NCI-H1105 treated with DMSO at 0.1 percent for 48 hours (cell line): ENCODE results near the gene PPP1R7.
A peak's percentile ranks its signal among the peaks of the same experiment; 100 is the strongest.
"Not testable (repeated sequence)": the region's sequence is repeated elsewhere in the genome, so short reads cannot be mapped to it uniquely, and the experiment has no call there.

Source experiments
- DNase-seq: peaks from one replicate; lab custom pipeline; 2025; lab: John Stamatoyannopoulos, UW

Gene PPP1R7, protein sequence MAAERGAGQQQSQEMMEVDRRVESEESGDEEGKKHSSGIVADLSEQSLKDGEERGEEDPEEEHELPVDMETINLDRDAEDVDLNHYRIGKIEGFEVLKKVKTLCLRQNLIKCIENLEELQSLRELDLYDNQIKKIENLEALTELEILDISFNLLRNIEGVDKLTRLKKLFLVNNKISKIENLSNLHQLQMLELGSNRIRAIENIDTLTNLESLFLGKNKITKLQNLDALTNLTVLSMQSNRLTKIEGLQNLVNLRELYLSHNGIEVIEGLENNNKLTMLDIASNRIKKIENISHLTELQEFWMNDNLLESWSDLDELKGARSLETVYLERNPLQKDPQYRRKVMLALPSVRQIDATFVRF

DNA sequence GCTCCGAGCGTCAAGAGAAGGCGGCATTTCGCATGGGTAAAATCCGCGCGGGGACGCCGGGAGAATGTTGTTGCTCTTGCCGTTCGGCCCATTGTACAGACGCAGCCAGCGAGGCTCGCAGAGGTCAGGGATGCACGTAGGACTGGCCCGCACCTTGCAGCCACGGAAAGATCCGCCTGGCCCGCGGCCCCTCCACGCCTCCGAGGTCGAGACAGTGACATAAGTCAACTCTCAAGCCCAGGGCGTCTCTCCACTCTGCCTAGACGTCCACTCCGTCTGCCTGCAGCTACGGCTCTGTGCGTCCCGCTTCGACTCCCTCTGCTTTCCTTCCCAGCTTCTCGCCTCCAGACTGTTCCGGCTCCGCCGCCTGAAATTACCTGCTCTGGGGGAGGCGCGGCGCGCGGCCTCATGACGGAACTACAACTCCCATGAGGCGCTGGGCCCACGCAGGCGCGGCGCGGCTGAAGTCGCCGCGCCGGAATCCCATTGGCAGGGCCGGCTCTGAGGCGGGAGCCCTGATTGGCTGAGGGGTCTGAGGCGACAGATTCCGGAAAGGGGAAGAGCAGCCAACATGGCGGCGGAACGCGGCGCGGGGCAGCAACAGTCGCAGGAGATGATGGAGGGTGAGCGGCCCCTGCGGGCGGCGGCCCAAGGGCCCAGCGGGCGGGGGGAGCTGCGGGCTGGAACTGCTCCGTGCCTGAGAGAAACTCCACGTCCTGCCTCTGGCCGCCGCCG lies at the start of gene PPP1R7:
Gene PPP1R7 (plus strand): TSS at position 543 of the 735 bp plus-strand sequence. CDS start 29 bp downstream, at position 572.
- DNase-seq = peak; percentile 93

DNA sequence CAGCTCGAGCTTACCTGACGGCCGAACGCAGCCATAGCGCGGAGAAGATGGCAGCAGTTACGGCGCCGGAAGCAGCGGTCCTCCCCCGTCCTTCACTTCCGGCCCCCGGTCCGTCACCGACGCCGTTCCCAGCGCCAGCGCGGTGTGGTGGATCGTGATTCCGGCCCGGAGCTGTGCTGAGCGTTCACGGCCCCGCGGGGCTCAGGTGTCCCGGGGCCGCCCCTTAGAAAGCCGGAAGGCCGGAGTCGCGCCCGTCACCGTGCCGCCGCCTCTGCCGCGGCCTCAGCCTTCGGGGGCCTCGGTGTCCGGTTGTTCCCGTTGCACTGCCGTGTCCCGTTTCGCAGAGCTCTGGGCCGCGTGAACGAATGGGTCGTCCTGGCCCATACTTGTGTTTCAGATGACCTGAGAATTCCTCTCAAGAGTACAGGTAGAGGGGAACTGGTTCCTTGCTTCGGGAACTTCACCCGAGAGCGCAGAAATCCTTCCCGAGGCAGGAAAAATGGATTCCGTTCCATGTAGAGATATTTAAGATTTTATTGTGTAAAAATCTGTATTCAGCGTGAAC lies 47.9 kb upstream of the PPP1R7 start, which contains the start of gene MTERF4:
Gene MTERF4 (minus strand): TSS at position 49 of the 565 bp plus-strand sequence. CDS start 14 bp downstream, at position 35.
- DNase-seq = peak; percentile 70

DNA sequence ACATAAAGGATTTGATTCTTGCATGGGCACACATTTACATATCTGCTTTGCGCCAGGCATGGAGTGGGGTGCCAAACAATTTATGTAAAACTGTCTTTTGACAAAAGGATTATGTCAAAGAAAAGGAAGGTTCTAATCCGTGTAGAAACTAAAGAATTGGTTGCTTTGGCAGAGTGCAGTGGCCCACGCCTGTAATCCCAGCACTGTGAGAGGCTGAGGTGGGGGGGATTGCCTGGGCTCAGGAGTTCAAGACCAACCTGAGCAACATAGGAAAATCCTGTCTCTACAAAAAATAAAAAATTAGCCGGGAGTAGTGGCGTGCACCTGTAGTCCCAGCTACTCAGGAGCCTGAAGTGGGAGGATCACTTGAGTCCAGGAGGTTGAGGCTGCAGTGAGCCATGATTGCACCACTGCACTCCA lies 47.1 kb upstream of the PPP1R7 start:
- DNase-seq = no peak

DNA sequence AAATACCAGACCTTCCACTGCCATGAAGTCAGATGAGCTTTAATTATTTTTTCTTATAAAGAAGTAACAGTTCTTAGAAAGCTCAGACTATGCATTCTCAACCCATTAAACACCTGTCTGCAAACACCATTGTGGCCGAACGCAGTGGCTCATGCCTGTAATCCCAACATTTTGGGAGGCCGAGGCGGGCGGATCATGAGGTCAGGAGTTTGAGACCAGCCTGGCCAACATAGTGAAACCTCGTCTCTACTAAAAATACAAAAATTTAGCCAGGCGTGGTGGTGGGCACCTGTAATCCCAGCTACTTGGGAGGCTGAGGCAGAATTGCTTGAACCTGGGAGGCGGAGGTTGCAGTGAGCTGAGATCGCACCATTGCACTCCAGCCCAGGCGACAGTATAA lies 45.7 kb upstream of the PPP1R7 start:
- not testable (repeated sequence) for DNase-seq

DNA sequence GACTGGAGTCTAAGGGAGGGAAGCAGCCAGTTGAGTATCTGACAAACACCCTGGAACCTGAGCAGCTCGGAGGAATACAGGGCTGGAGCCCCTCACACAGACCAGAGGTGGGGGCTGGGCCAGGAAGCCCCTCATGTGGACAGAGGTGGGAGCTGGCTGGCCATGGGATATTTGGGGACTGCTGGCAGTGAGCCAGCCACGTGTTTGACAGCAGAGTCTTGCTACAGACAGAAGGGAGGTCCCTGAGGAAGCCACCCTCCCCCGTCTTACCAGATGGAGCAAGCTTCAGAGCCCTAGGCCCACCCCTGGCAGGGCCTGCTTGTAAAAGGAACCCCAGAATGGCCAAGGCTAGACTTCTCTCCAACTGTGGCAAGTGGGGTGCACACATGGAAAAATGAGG lies 44.6 kb upstream of the PPP1R7 start:
- DNase-seq = no peak

DNA sequence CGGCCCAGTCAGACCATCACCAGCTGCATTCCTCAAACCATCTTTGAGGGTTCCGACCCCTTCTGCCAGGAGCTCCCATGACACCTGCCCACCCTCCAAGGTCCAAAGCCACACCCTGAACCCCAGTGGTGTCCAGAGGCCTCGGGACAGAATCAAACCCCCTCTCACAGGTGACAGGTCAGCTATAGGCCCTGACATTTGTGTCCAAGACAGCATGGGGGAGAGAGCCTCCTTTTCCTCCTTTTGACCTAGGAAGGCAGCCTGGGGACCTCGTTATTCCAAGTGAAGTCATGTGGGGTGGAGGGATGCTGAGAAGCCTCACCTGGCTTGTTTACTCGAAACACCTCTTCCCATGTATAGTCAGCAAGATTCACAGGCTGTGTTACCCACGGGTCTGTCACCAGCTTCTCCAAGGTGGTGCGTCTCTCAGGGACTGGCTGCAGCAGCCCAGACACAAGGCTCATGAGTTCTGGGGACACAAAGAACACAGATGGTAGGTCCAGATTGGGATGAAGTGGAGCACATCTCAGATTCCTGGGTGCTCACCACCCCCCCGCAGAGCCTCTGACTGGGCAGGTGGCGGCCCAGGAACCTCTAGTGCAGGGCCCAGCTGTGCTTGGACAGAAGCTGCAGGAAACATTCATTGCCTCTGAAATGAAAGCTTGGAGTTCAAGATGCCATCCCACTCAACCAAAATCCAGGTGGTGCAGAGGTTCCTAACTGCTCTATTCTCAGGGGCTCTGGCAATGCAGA lies 43.1 kb upstream of the PPP1R7 start:
- DNase-seq = no peak

DNA sequence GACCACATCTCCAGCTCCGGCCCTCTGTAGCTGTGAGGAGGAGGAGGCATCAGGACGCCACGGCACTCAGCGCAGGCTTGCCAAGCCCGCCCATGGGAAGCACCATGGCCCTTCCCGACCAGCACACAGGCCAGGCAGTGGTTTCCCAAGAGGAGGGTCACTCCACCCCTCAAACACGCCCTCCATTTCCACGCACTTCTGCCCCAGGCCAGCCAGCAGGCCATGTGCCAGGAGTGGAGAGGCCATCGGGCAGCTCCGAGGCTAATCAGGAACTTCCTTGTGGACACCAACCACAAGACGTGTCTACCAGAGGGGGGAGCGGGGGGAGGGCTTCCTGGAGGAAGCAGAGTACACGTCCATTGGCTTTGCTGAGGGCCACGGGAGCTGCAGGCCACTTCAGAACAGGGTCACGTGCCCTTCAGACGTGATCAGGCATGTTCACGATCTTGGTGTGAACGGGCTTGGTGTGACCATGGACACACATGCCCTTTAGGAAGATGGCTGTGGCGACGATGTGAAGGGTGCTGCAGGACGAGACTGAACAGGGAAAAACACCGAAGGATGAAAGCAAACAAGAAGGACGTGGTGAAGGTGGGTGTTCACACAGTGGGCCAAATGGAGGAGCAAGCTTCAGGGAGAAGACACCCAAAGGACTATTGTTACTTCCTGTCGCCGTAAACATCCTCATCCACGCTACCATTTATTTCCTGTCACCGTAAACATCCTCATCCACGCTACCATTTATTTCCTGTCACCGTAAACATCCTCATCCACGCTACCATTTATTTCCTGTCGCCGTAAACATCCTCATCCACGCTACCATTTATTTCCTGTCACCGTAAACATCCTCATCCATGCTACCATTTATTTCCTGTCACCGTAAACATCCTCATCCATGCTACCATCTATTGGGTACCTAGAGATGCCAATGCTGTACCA lies 41.7 kb upstream of the PPP1R7 start:
- no peak for DNase-seq

DNA sequence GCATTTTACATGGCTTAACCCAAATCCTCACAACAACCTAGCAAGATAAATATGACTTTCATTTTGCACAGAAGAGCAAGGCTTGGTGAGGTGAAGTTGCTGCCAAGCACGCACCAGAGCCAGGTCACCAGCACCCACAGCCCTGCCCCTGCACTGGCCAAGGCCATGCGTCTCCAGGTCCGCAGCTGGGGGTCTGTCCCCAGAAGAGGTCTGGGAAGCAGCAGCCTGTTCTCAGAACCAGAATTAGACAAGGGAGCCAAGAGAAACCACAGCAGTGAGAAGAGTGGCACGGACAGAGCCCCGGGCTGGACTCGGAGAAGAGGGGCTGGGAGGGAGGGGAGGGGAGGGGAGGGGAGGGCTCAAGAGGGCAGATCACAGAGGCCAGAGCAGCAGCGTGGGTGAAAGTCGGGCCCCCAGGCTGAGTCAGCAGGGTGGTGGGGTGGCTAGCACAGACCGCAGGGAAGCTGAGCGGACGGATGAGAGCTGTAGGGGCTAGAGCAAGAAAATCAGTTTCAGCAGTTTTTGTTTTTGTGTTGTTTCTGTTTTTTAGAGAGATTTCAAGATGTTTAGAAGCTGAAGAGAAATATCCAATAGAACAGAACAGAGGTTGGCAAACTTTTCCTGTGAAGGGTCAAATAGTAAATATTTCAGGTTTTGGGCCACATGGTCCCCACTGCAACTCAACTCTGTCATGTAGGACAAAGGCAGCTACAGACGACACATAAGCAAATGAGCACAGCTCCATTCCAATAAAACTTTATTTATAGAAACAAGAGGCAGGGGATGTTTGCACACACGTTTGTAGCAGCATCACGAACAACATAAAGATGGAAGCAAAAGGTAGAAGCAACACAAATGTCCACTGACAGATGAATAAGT lies 40.8 kb upstream of the PPP1R7 start:
- DNase-seq = no peak

DNA sequence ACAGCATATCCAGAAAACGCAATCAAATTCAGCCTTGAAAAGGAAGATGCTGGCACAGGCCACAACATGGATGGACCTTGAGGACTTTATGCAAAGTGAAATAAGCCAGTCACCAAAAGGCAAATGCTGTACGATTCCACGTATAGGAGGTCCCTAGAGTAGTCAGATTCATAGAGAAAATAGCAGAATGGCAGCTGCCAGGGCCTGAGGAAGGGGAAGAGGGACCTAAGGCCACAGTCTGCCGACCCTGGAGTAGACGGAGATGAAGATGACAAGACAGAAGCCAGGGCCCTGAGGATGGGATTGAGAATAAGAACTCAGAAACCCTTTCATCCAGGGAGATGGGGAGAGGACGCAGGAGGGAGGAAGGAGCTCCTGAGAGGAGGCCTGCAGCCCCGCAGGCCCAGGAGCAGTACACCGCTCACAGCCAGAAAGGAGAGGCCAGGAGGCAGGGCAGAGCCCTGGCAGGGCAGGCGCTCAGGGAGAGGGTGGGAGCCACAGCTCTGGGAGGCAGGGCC lies 40.1 kb upstream of the PPP1R7 start:
- no peak for DNase-seq

DNA sequence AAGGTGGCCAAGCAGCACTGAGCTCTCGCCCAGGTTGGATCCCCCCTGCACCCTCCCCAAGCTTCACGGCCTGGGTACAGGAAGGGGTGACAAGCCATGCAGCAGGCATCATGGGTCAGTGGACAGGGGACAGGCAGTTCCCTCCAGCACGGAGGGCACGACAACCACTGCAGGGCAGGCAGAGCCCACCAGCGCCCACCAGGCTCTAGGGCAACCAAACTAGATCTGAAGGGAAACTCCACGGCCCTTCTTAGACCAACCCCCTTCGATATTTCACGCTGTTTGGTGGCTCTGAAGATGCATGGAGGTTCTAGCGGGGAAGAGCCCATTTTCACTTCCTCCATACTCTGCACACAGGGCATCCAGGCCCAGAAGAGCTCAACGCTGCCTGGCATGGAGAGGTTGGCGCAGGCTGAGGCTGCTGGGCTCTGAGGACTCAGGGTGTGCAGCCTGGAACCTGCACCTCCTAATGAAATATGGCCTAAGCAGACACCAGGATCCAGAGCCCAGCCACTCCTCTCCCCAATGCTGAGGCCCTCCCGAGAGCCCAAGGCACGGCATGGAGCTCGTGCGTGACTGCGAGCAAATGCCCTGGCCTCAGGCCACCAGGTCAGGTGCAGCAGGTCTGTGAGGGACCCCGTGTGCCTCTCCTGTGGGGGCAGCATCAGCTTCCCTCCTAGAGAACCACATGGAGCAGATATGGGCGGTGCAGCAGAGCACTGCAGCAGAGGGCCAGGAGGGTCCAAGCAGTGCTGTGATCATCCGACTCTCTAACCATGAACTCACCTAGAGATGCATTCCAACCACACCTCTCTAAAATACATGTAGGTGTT lies 39.4 kb upstream of the PPP1R7 start:
- DNase-seq = no peak

DNA sequence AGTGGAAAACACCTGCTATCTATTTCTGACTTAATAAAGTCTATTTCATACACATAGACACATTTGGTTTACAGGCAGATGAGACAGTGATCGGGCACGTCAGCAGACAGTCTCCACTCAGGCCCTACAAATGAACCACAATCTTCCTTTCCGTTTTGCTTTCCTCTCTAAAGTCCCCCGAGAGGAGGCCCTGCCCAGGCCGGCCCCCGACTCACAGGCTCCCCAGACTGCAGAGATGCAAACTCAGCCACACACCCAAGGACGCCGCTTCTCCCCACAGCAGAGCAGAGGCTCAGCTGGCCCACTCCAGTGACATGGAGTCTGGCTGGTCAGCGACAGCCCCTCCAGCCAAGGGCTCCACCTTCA lies 38.8 kb upstream of the PPP1R7 start:
- no peak for DNase-seq

DNA sequence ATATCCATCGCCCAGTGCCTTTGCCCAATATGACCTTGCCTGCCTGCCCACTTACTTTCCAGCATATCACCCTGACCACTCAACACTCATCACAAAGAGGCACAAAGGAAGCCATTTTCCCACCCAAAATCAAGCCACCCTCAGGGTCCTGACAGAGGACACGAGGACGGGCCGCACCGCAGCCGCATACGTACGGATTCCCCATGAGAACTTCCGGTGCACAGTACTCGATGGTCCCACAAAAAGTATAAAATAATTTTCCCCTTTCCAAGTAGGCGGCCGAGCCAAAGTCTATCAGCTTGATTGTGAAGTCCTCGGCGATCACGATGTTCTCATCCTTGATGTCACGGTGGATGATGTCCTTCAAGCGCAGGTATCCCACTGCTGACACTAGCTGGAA lies 38.2 kb upstream of the PPP1R7 start:
- DNase-seq = no peak

DNA sequence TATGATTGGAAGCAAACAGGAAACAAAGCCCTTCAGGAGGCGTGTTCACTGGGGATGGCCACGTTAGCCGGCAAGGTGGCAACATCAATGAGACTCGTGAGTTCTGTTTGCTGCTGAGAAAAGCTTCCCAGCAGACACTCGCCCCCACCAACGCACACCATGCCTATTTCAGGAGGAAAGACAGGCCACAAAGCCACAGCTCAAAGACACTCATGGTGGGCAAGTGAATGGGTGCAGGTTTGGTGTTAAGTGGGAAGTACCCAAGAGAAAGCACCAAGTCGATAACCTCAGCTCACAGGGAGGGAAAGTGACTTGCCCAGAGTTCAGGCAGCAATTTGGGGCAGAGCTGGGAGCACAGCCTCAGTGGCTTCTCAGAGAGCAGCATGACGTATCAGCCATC lies 37.7 kb upstream of the PPP1R7 start:
- DNase-seq = no peak

DNA sequence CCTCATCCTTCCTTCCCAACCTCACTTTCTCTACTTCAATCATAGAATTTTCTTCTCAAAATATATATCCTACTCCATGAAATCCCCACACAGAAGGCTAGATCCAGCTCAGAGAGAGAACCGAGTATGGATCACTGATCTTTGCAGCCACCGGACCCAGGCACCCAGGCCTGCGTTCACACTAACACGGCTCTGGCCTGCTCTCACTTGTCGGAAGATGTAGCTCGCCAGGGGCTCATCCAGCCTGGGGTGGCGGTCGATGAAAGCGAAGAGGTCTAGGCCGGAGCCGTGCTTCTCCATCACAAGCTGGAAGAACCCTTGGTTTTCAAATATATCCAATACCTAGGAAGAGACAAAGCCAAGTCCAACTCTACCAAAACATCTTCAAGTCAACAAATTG lies 35.4 kb upstream of the PPP1R7 start:
- DNase-seq = no peak

DNA sequence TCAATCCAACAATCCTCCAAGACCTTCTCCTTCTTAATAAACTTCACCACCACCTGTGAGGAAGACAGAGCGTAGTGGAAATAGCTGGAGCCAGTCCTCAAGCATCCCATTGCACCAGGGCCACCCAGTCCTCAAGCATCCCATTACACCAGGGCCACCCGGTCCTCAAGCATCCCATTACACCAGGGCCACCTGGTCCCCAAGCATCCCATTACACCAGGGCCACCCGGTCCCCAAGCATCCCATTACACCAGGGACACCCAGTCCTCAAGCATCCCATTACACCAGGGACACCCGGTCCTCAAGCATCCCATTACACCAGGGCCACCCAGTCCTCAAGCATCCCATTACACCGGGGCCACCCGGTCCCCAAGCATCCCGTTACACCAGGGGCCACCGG lies 34.9 kb upstream of the PPP1R7 start:
- DNase-seq = no peak

DNA sequence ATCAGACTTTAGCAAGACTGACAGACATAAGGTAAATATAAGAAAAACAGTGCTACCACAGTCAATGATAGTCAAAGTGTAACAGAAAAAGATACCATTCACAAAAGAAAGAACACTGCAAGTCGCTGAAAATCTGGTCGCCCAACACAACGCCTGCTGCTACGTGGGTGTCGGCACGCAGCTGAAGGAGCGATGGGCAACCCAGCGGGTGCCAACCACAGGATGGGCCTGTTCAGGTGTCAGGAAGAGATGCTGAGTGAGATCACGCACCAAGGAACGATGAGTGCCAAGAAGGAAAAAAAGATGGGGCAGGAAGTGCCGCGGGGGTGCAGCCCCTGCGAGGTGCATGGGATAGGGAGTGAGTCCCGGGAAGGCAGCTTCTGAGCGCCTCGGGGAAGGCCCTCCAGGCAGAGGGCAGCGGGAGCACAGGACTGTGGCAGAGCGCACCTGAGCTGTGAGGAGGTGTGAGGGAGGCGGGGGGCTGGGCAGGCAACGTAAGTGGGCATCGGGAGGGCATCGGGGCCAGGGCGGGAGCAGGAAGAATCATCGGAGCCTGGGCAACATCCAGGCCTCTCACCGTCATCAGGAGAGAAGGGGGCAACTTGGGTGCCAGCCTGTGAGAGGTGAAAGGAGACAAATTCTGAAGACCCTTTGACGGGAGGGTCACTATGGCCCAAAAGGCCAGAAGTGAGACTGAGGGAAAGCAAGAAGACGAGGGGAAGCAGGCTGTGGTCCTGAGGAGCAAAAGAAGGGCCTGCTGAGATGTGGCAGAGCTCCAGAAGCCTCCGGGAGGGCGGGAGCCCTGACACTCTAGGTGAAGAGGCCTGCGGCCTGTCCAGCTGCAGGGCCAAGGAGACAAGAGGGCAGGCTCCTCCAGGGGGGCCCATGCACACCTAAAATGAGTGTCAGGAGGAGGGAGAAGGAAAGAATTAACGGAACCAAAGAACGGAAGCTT lies 33.4 kb upstream of the PPP1R7 start:
- DNase-seq = no peak

DNA sequence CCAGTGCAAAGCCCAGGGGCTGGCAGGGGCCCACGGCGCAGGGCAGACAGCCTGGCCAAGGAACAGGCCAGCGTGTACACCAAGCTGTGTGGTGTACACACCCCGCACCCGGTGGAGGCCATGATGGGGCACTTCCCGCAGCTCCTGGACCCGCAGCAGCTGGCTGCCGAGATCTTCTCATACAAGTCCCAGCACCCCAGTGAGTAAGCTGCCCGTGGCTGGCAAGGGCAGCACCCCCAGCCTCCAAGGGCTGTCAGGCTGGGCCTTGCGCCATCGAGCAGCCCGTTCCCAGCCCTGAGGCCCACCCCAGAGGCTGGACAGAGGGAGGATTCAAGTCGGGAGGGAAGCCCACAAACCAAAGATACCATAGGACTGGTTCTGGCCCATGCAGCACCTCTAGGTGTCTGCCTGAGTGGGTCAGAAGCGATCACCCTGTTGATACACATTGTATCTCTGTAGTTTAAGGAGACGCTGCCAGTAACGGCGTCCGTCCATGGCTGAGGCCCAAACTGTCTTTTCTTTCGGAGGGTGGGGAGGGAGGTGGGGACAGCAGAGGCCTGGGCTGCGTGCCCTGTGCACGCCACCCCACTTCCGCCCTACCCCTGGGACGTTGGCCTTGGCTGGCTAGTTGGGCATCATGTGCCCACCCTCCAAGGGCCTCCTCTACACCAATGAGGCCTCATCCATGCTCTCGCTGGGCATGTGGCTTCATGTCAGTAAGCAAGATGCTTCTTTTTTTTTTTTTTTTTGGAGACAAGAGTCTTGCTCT lies 31.3 kb upstream of the PPP1R7 start:
- DNase-seq = no peak
